ENCODE data around the gene SNAP47.
A peak's percentile ranks its signal among the peaks of the same experiment; 100 is the strongest.

Gene SNAP47

GRCh38 chr1:227786673-227787512 lies 51.7 kb downstream of the SNAP47 start:
- no peak for DNase-seq

GRCh38 chr1:227787513-227788270 lies 52.5 kb downstream of the SNAP47 start:
- peak; percentile 95 for DNase-seq

- DNase-seq = no peak
Measured at GRCh38 chr1:227788271-227789083, 53.2 kb downstream of the SNAP47 start.

GRCh38 chr1:227789084-227790033 lies 54.1 kb downstream of the SNAP47 start:
- DNase-seq = no peak

- DNase-seq = no peak
Measured at GRCh38 chr1:227790034-227790400, 54.8 kb downstream of the SNAP47 start.

GRCh38 chr1:227790868-227791267 lies 55.6 kb downstream of the SNAP47 start:
- DNase-seq = no peak

GRCh38 chr1:227791425-227792143 lies 56.3 kb downstream of the SNAP47 start:
- DNase-seq = no peak

- DNase-seq = no peak
Measured at GRCh38 chr1:227792216-227793078, 57.2 kb downstream of the SNAP47 start.

- DNase-seq = no peak
Measured at GRCh38 chr1:227793079-227793947, 58.1 kb downstream of the SNAP47 start.

GRCh38 chr1:227793948-227794816 lies 58.9 kb downstream of the SNAP47 start:
- no peak for DNase-seq

GRCh38 chr1:227794817-227795192 lies 59.6 kb downstream of the SNAP47 start:
- DNase-seq = no peak

- DNase-seq = no peak
Measured at GRCh38 chr1:227795732-227796131, 60.5 kb downstream of the SNAP47 start.

GRCh38 chr1:227796359-227796915 lies 61.2 kb downstream of the SNAP47 start:
- no peak for DNase-seq

- DNase-seq = no peak
Measured at GRCh38 chr1:227797144-227797543, 61.9 kb downstream of the SNAP47 start.

- DNase-seq = no peak
Measured at GRCh38 chr1:227797625-227798024, 62.4 kb downstream of the SNAP47 start.

- no peak for DNase-seq
Measured at GRCh38 chr1:227798078-227798802, 63.0 kb downstream of the SNAP47 start.

GRCh38 chr1:227799756-227800155 lies 64.5 kb downstream of the SNAP47 start:
- DNase-seq = no peak
